H1 (cell line): Measurements from ENCODE around the gene PLA2R1.

Experiments used
- EZH2 ChIP-seq: fragments of 200-600 bp; sonication (generic); IDR thresholded peaks from 2 replicates; pipeline ENCODE4 v1.7.1; 2012; ENCODE audit warnings: low read depth, mild to moderate bottlenecking, moderate library complexity, low read length, inconsistent platforms; ENCODE audit not compliant: severe bottlenecking
- JUN ChIP-seq: IDR thresholded peaks from 2 replicates; pipeline ENCODE4 v1.6.1; 2011; ENCODE audit warnings: low read depth, mild to moderate bottlenecking, improper control_type of control experiment, low read length
- JUND ChIP-seq: IDR thresholded peaks from 2 replicates; pipeline ENCODE4 v1.6.1; 2011; ENCODE audit warnings: mild to moderate bottlenecking, improper control_type of control experiment, low read length
- KDM1A ChIP-seq: fragments of 200-600, 300-600 bp; sonication (generic); IDR thresholded peaks from 2 replicates; pipeline ENCODE4 v1.7.1; 2016; ENCODE audit warnings: mild to moderate bottlenecking, low read length, borderline replicate concordance
- POLR2A ChIP-seq, 2 experiments: IDR thresholded peaks; 1 replicate in 1 of 2; 2 replicates in 1 of 2; pipeline ENCODE4 v1.6.1; 2011; ENCODE audit warnings: low read depth in 2 of 2, low read length in 2 of 2, mild to moderate bottlenecking in 2 of 2; ENCODE audit errors: control extremely low read depth in 1 of 2
- POLR2AphosphoS5 ChIP-seq: IDR thresholded peaks from 2 replicates; pipeline ENCODE4 v1.6.1; 2011; ENCODE audit warnings: low read depth, low read length
- SP4 ChIP-seq: IDR thresholded peaks from 2 replicates; pipeline ENCODE4 v1.6.1; 2012; ENCODE audit warnings: low read length, inconsistent platforms
- TCF12 ChIP-seq: IDR thresholded peaks from 2 replicates; pipeline ENCODE4 v1.6.1; 2011; ENCODE audit warnings: low read depth, mild to moderate bottlenecking, low read length
- YY1 ChIP-seq: IDR thresholded peaks from 2 replicates; pipeline ENCODE4 v1.6.1; 2011; ENCODE audit warnings: low read depth, mild to moderate bottlenecking, low read length
- TF ChIP-seq, protein P1 (sequence below), 3 experiments: IDR thresholded peaks; 1 replicate in 2 of 3; 2 replicates in 1 of 3; pipeline versions ENCODE4 v1.5.1 to v1.6.1; 2011; ENCODE audit warnings: low read length in 3 of 3, mild to moderate bottlenecking in 3 of 3, inconsistent platforms in 2 of 3, low read depth in 1 of 3, moderate library complexity in 1 of 3; ENCODE audit not compliant: insufficient read depth in 1 of 3; ENCODE audit errors: control extremely low read depth in 1 of 3

DNA sequence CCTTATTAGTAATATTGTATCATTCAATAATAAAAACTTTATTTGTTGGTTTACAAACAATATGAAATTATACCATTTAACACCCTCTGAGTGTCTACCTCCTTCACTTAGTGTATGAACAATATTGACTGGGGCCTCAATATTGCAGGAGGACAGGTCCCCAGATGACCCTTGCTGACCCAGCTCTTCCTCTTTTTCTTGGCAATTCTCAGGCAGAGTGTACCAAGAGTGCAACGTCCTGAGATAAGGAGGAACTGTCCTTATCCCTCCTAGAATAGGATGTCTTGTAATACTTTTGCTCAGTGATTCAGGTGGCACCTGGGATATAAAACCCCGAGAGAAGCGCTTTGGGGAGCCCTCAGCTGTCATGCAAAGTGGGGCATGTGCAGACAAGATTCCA lies 76.8 kb downstream of the PLA2R1 start:
- TF ChIP-seq JUN (no peak), SP4 (no peak), YY1 (no peak), JUND (no peak), EZH2 (no peak), POLR2AphosphoS5 (no peak), POLR2A (IDR thresholded peaks at IDR 0.05; ENCODE audit: control extremely low read depth in 1 of 2, low read depth in 2 of 2, low read length in 2 of 2) (no peak), TCF12 (no peak), KDM1A (no peak)
- TF ChIP-seq, protein P1, sequence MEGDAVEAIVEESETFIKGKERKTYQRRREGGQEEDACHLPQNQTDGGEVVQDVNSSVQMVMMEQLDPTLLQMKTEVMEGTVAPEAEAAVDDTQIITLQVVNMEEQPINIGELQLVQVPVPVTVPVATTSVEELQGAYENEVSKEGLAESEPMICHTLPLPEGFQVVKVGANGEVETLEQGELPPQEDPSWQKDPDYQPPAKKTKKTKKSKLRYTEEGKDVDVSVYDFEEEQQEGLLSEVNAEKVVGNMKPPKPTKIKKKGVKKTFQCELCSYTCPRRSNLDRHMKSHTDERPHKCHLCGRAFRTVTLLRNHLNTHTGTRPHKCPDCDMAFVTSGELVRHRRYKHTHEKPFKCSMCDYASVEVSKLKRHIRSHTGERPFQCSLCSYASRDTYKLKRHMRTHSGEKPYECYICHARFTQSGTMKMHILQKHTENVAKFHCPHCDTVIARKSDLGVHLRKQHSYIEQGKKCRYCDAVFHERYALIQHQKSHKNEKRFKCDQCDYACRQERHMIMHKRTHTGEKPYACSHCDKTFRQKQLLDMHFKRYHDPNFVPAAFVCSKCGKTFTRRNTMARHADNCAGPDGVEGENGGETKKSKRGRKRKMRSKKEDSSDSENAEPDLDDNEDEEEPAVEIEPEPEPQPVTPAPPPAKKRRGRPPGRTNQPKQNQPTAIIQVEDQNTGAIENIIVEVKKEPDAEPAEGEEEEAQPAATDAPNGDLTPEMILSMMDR (IDR thresholded peaks at IDR 0.05; ENCODE audit: control extremely low read depth in 1 of 3, insufficient read depth in 1 of 3, low read depth in 1 of 3, low read length in 3 of 3), result no peak
